Measurements from ENCODE around the gene RXRB.

DNA sequence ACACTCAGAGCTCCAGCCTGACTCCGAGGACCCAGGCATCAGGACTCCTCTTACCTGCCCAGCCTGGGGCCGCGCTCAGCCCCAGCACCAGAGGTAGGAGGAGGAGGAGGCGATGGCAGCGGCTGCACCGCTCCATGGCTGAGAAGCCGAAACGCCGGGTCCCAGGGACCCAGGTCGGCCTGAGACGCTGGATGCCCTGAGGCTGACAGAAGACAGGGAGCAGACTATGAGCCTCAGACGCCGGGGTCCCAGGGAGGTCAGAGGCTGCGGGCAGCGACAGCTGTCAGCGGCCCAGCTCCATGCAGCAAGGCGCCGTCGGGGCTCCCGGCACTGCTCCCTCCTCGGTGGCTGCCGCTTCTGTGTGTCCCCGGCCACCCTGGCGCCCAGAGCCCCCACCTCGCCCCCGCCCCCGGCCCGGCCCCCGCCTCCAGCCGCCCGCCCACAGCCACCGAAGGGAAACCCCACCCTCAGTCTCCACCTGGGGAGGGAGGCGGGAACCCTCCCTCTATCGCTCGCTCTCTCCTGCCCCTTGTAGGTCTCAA lies 8.3 kb downstream of the RXRB start, which contains the start of gene COL11A2:
- TF ChIP-seq CTCF (IDR thresholded peaks at IDR 0.05), result no peak
- no peak for TF ChIP-seq POLR2A (IDR thresholded peaks at IDR 0.05)

Data from uterus (tissue), 2 donors.